Hepatocyte (in vitro differentiated cells): ENCODE results near the gene GRM8. TPM values are rescaled to one million over a fixed set of nuclear protein-coding genes. Genes with fewer than 3 reads are reported as not detected.

Source experiments
- DNase-seq: peaks from one replicate; pipeline ENCODE4 v3.0.0-alpha.2; 2016; ENCODE audit warnings: low spot score
- H2AFZ ChIP-seq: fragments of 200-600 bp; sonication (generic); 2 replicates; pipeline ENCODE4 v1.6.0; 2016; ENCODE audit warnings: antibody characterized with exemption, mild to moderate bottlenecking
- H3K27ac ChIP-seq: fragments of 200-600 bp; sonication (generic); 2 replicates; pipeline ENCODE4 v1.5.1; 2016; ENCODE audit warnings: mild to moderate bottlenecking
- H3K27me3 ChIP-seq: fragments of 200-600 bp; sonication (generic); 2 replicates; pipeline ENCODE4 v1.6.1; 2016
- H3K36me3 ChIP-seq: fragments of 200-600 bp; sonication (generic); replicated peaks from 2 replicates; pipeline ENCODE4 v1.5.1; 2016; ENCODE audit warnings: low read depth; ENCODE audit not compliant: insufficient read depth
- H3K4me1 ChIP-seq: fragments of 200-600 bp; sonication (generic); 2 replicates; pipeline ENCODE4 v1.5.1; 2016; ENCODE audit warnings: mild to moderate bottlenecking, moderate library complexity; ENCODE audit not compliant: insufficient read depth
- H3K4me2 ChIP-seq: fragments of 200-600 bp; sonication (generic); 2 replicates; pipeline ENCODE4 v1.6.0; 2016
- H3K4me3 ChIP-seq: fragments of 200-600 bp; sonication (generic); 2 replicates; pipeline ENCODE4 v1.5.1; 2016; ENCODE audit warnings: mild to moderate bottlenecking
- H3K79me2 ChIP-seq: fragments of 200-600 bp; sonication (generic); 2 replicates; pipeline ENCODE4 v1.6.0; 2017; ENCODE audit warnings: mild to moderate bottlenecking
- H3K9me2 ChIP-seq: fragments of 200-600 bp; sonication (generic); replicated peaks from 2 replicates; pipeline ENCODE4 v1.6.0; 2017; ENCODE audit warnings: mild to moderate bottlenecking; ENCODE audit not compliant: insufficient read depth
- H3K9me3 ChIP-seq: fragments of 200-600 bp; sonication (generic); 2 replicates; pipeline ENCODE4 v1.5.1; 2016; ENCODE audit warnings: low read depth, mild to moderate bottlenecking
- H4K20me1 ChIP-seq: fragments of 200-600 bp; sonication (generic); 2 replicates; pipeline ENCODE4 v1.6.0; 2016; ENCODE audit warnings: mild to moderate bottlenecking; ENCODE audit not compliant: insufficient read depth, poor library complexity, severe bottlenecking
- CTCF ChIP-seq: fragments of 200-600 bp; sonication (generic); IDR thresholded peaks from 2 replicates; pipeline ENCODE4 v1.5.1; 2016; ENCODE audit warnings: antibody characterized with exemption, mild to moderate bottlenecking; ENCODE audit not compliant: poor library complexity
- EZH2 ChIP-seq: fragments of 200-600 bp; sonication (generic); IDR thresholded peaks from 2 replicates; pipeline ENCODE4 v1.6.1; 2016; ENCODE audit warnings: antibody characterized with exemption, mild to moderate bottlenecking, borderline replicate concordance
- EZH2phosphoT487 ChIP-seq: fragments of 200-600 bp; sonication (generic); IDR thresholded peaks from one replicate; pipeline ENCODE4 v1.6.1; 2018; ENCODE audit warnings: antibody characterized with exemption, mild to moderate bottlenecking, low read depth, moderate library complexity; ENCODE audit not compliant: unreplicated experiment, severe bottlenecking
- WGBS: methylation state at CpG from one replicate; pipeline ENCODE4 v1.1.6; 2016; ENCODE audit warnings: low lambda C conversion rate; ENCODE audit errors: missing lambda C conversion rate; 5-methylcytosine and 5-hydroxymethylcytosine counted together
- polyA plus RNA-seq: library from polyadenylated mRNA; unstranded; fragments of >200 nt; fragmentation: Nextera tagmentation; extraction: Ambion mirVana; gene quantifications from 2 replicates; pipeline ENCODE4 v1.2.1, GENCODE V29; 2016
- total RNA-seq: library from RNA; depleted of rRNA; stranded (reverse); fragments of >200 nt; gene quantifications from 2 replicates; pipeline ENCODE4 v1.2.3, GENCODE V29; 2014

The GRM8 gene
- total and polyA plus RNA-seq, 2 experiments from 2014 or later: 0.62 to 4.5 TPM

GRCh38 chr7:126791306-126791705 is 461.4 kb downstream of the GRM8 start:
- Histone ChIP-seq H3K79me2 (no peaks in the 10 kb centered on the region), H3K9me3 (no peaks in the 10 kb centered on the region), H3K27me3 (no peaks in the 10 kb centered on the region), H3K4me3 (no peak overlapping the region), H3K9me2 (no peaks in the 10 kb centered on the region), H3K4me1 (no peaks in the 10 kb centered on the region), H3K36me3 (no peaks in the 10 kb centered on the region), H3K27ac (no peak overlapping the region), H4K20me1 (no peaks in the 10 kb centered on the region), H3K4me2 (no peak overlapping the region), H2AFZ (no peak overlapping the region)
- TF ChIP-seq EZH2 (no peak), CTCF (no peak), EZH2phosphoT487 (no peak)
- no peak for DNase-seq

- Histone ChIP-seq H3K4me3 (no peak overlapping the region), H3K79me2 (no peaks in the 10 kb centered on the region), H3K9me2 (no peaks in the 10 kb centered on the region), H3K4me2 (no peak overlapping the region), H2AFZ (no peak overlapping the region), H3K27ac (no peak overlapping the region), H4K20me1 (no peaks in the 10 kb centered on the region), H3K9me3 (no peaks in the 10 kb centered on the region), H3K4me1 (no peaks in the 10 kb centered on the region), H3K27me3 (no peaks in the 10 kb centered on the region), H3K36me3 (no peaks in the 10 kb centered on the region)
- 88% methylated on average over 4 of the region's 4 CpGs for WGBS
- TF ChIP-seq EZH2phosphoT487 (no peak), CTCF (no peak), EZH2 (no peak)
- DNase-seq: no peak
Measured at GRCh38 chr7:126790763-126791162, 462.0 kb downstream of the GRM8 start.

- Histone ChIP-seq H3K9me3 (no peaks in the 10 kb centered on the region), H3K27me3 (no peaks in the 10 kb centered on the region), H3K27ac (no peak overlapping the region), H3K79me2 (no peaks in the 10 kb centered on the region), H3K4me1 (no peaks in the 10 kb centered on the region), H4K20me1 (no peaks in the 10 kb centered on the region), H3K36me3 (no peaks in the 10 kb centered on the region), H3K4me3 (no peak overlapping the region), H2AFZ (no peak overlapping the region), H3K9me2 (no peaks in the 10 kb centered on the region), H3K4me2 (no peak overlapping the region)
- no peak for DNase-seq
- TF ChIP-seq EZH2 (no peak), CTCF (no peak), EZH2phosphoT487 (no peak)
Measured at GRCh38 chr7:126783613-126784012, 469.1 kb downstream of the GRM8 start.

- no peaks in the 10 kb centered on the region for H3K27me3 ChIP-seq
- no peak overlapping the region for H3K4me2 ChIP-seq
- H3K4me1 ChIP-seq: no peaks in the 10 kb centered on the region
- H3K27ac ChIP-seq: no peak overlapping the region
- DNase-seq: no peak
- no peaks in the 10 kb centered on the region for H3K9me3 ChIP-seq
- H4K20me1 ChIP-seq: no peaks in the 10 kb centered on the region
- no peak for TF ChIP-seq EZH2
- no peak for TF ChIP-seq EZH2phosphoT487
- no peak overlapping the region for H2AFZ ChIP-seq
- no peak overlapping the region for H3K4me3 ChIP-seq
- 85% methylated on average over 2 of the region's 2 CpGs for WGBS
- H3K79me2 ChIP-seq: no peaks in the 10 kb centered on the region
- no peaks in the 10 kb centered on the region for H3K9me2 ChIP-seq
- no peaks in the 10 kb centered on the region for H3K36me3 ChIP-seq
Measured at GRCh38 chr7:126780993-126781392, 471.7 kb downstream of the GRM8 start.
